Uterus (tissue), 4 donors: Measurements from ENCODE around the gene MAP4K3. TPM values are rescaled to one million over a fixed set of nuclear protein-coding genes. Genes with fewer than 3 reads are reported as not detected.
A peak's percentile ranks its signal among the peaks of the same experiment; 100 is the strongest.

Experiments used
- DNase-seq, 2 donors: peaks; one replicate each; pipeline ENCODE4 v3.0.0-alpha.2; 2019 to 2020
- H3K27ac ChIP-seq, 2 donors: fragments of 200-600 bp; sonication (generic); 1 replicate in 1 of 2; 2 replicates in 1 of 2; pipeline ENCODE4 v1.5.1; 2016 to 2018
- H3K27me3 ChIP-seq, 2 donors: fragments of 200-600 bp; sonication (generic); one replicate each; pipeline ENCODE4 v1.5.1; 2018 to 2019; ENCODE audit warnings: control low read depth in 1 of 2
- H3K36me3 ChIP-seq, 2 donors: fragments of 200-600 bp; sonication (generic); one replicate each; pipeline ENCODE4 v1.5.1; 2019; ENCODE audit warnings: control low read depth in 1 of 2
- H3K4me1 ChIP-seq, 2 donors: fragments of 200-600 bp; sonication (generic); one replicate each; pipeline ENCODE4 v1.5.1; 2018 to 2019; ENCODE audit warnings: control low read depth in 1 of 2
- H3K4me3 ChIP-seq, 2 donors: fragments of 200-600 bp; sonication (generic); 1 replicate in 1 of 2; 2 replicates in 1 of 2; pipeline ENCODE4 v1.5.1; 2018 to 2019; ENCODE audit warnings: mild to moderate bottlenecking in 1 of 2
- H3K9me3 ChIP-seq, 2 donors: fragments of 200-600 bp; sonication (generic); one replicate each; pipeline ENCODE4 v1.5.1; 2019; ENCODE audit warnings: control low read depth in 1 of 2
- CTCF ChIP-seq, 4 experiments: fragments of 200-600 bp in 2 of 4; fragments of 450-650 bp in 2 of 4; sonication (generic) in 2 of 4; IDR thresholded peaks; one replicate each; pipeline ENCODE4 v1.5.1; 2016 to 2019; ENCODE audit warnings: antibody characterized with exemption in 4 of 4, mild to moderate bottlenecking in 2 of 4, moderate library complexity in 1 of 4
- POLR2A ChIP-seq, 2 donors: fragments of 450-650 bp; IDR thresholded peaks; one replicate each; pipeline ENCODE4 v1.6.1; 2016; ENCODE audit warnings: antibody characterized with exemption in 2 of 2, mild to moderate bottlenecking in 1 of 2, moderate library complexity in 1 of 2
- intact Hi-C: fragments of 100-400 bp; cut with DNase I; formaldehyde crosslinking; loops from one replicate; pipeline ENCODE4 v1.15.1; 2023; ENCODE audit warnings: low total_unique reads
- total RNA-seq, 4 donors: library from RNA; depleted of rRNA in 3 of 4; stranded (reverse); fragments of >200 nt in 3 of 4; gene quantifications; one replicate each; pipeline versions ENCODE4 v1.1.0 to v1.2.4, GENCODE V29; 2014 to 2023
- donor health status: DM: yes; HTN: yes; CAD: no.

Gene MAP4K3
- total RNA-seq, 4 donors from 2014 or later = 31.5 to 110 (median 72.3) TPM

GRCh38 chr2:39447266-39448168, 10.4 kb upstream of the MAP4K3 start:
- H3K9me3 ChIP-seq = no peaks in the 10 kb centered on the region
- H3K27me3 ChIP-seq = no peaks in the 10 kb centered on the region
- no peak overlapping the region for H3K4me3 ChIP-seq
- H3K27ac ChIP-seq = no peak overlapping the region
- H3K36me3 ChIP-seq = no peaks in the 10 kb centered on the region
- no peaks in the 10 kb centered on the region for H3K4me1 ChIP-seq
- no peak for DNase-seq
- intact Hi-C loops = no loop called here
- TF ChIP-seq POLR2A (IDR thresholded peaks at IDR 0.05) = no peak
- no peak for TF ChIP-seq CTCF (IDR thresholded peaks at IDR 0.05)

- Histone ChIP-seq H3K9me3 (no peaks in the 10 kb centered on the region), H3K4me1 (no peaks in the 10 kb centered on the region), H3K27ac (no peak overlapping the region), H3K4me3 (no peak overlapping the region), H3K36me3 (no peaks in the 10 kb centered on the region), H3K27me3 (no peaks in the 10 kb centered on the region)
- intact Hi-C loops = no loop called here
- DNase-seq = no peak
- TF ChIP-seq POLR2A (IDR thresholded peaks at IDR 0.05) (no peak), CTCF (IDR thresholded peaks at IDR 0.05) (no peak)
Observed at GRCh38 chr2:39445934-39446333, 8.8 kb upstream of the MAP4K3 start.

GRCh38 chr2:39443009-39443408, 5.9 kb upstream of the MAP4K3 start:
- H3K4me3 ChIP-seq = no peak overlapping the region
- no peak overlapping the region for H3K27ac ChIP-seq
- H3K9me3 ChIP-seq = no peaks in the 10 kb centered on the region
- H3K36me3 ChIP-seq = no peaks in the 10 kb centered on the region
- no peaks in the 10 kb centered on the region for H3K27me3 ChIP-seq
- H3K4me1 ChIP-seq = peaks cover 0 to 3% of the 10 kb centered on the region in 2 donors
- no peak for DNase-seq
- intact Hi-C loops = no loop called here
- TF ChIP-seq CTCF (IDR thresholded peaks at IDR 0.05) (no peak), POLR2A (IDR thresholded peaks at IDR 0.05) (no peak)

- H3K9me3 ChIP-seq = no peaks in the 10 kb centered on the region
- intact Hi-C loops = no loop called here
- no peaks in the 10 kb centered on the region for H3K27me3 ChIP-seq
- peak overlapping the region; percentile 79 to 89 for H3K4me3 ChIP-seq
- no peaks in the 10 kb centered on the region for H3K36me3 ChIP-seq
- TF ChIP-seq CTCF (IDR thresholded peaks at IDR 0.05) (no peak), POLR2A (IDR thresholded peaks at IDR 0.05) (no peak)
- peaks cover 0 to 7% of the 10 kb centered on the region in 2 donors for H3K4me1 ChIP-seq
- peak; percentile 23 to 41 for DNase-seq
- H3K27ac ChIP-seq = peak overlapping the region; percentile 96 to 99
Observed at GRCh38 chr2:39437522-39438296, 624 bp upstream of the MAP4K3 start.
